GM12875 (cell line): ENCODE data around the gene AXIN1.

Source experiments
- H3K4me3 ChIP-seq: one replicate; pipeline ENCODE4 v1.5.1; 2011; ENCODE audit warnings: low read depth, low read length, control low read depth
- CTCF ChIP-seq: IDR thresholded peaks from 2 replicates; pipeline ENCODE4 v1.5.1; 2011; ENCODE audit warnings: low read depth, mild to moderate bottlenecking, control low read depth, inconsistent platforms, low read length, moderate library complexity, borderline replicate concordance; ENCODE audit not compliant: insufficient read depth

Gene AXIN1

GRCh38 chr16:239948-240277, 112.6 kb downstream of the AXIN1 start:
- TF ChIP-seq CTCF = no peak
- H3K4me3 ChIP-seq = no peak overlapping the region
